ENCODE measurements around the gene OR2V2.

OR2V2 gene

DNA sequence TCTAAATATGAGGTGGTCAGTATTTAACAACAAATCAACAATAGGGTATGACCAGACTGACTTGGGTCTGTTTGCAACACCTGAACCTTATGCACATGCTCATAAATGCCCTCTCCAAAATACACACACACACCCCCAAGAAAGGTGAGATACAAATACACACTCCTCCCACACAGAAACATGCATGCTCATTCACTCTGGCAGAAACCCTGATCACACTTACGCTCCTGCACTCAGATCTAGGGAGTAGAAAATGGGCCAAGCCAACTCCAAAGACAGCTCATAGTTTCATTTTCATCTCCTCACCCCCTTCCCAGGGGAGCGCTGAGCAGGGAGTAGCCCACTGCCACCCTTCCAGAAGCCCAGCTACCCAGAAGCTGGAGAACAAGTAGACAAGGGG, 46.3 kb downstream of the OR2V2 start:
- DNase-seq (ENCODE audit: low read depth, low spot score): no peak
- TF ChIP-seq, protein P1, sequence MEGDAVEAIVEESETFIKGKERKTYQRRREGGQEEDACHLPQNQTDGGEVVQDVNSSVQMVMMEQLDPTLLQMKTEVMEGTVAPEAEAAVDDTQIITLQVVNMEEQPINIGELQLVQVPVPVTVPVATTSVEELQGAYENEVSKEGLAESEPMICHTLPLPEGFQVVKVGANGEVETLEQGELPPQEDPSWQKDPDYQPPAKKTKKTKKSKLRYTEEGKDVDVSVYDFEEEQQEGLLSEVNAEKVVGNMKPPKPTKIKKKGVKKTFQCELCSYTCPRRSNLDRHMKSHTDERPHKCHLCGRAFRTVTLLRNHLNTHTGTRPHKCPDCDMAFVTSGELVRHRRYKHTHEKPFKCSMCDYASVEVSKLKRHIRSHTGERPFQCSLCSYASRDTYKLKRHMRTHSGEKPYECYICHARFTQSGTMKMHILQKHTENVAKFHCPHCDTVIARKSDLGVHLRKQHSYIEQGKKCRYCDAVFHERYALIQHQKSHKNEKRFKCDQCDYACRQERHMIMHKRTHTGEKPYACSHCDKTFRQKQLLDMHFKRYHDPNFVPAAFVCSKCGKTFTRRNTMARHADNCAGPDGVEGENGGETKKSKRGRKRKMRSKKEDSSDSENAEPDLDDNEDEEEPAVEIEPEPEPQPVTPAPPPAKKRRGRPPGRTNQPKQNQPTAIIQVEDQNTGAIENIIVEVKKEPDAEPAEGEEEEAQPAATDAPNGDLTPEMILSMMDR (IDR thresholded peaks at IDR 0.05; ENCODE audit: low read depth, low read length): no peak
- H3K4me3 ChIP-seq (ENCODE audit: low read depth, low read length): no peak overlapping the region
- in situ Hi-C loops (cut with HindIII; ENCODE audit: low sequenced_read_pairs): no loop called here

DNA sequence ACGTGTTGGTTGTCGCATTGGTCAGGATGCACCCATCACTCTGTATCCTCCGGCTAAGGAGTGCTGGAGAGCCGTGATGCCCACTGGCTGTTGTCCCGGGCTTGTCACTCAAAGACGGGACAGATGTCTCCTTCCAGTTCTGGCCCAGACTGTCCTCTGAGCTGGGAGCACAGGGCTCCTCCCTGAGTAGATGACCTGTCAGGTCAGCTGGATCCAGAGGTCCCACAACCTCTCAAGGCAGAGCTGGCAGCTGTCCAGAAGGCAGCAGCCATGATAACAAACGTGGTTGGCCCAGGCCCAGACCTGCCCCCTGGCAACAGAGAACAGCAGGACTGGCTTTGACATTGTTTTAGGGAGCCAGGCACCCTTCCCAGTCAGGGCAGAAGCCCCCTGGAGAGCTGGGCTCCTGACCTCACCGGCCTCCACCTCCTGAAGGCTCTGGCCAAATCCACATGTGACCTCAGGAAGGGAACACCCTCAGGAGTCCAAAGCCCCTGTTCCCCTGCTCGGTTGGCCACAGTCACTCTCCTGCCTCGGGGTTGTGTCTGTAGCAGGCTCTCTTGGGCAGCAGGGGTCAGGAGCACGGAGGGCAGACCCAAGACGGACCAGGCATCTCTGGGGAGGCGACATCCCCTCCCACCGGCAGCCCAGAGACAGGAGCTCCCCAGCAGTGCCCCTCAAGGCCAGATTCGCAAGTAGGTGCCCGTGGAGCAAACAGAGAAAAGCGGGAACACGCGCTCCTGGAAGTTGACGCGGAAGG, 47.3 kb downstream of the OR2V2 start:
- DNase-seq (ENCODE audit: low read depth, low spot score): no peak
- in situ Hi-C loops (cut with HindIII; ENCODE audit: low sequenced_read_pairs): no loop called here
- TF ChIP-seq, protein P1 (IDR thresholded peaks at IDR 0.05; ENCODE audit: low read depth, low read length): no peak
- H3K4me3 ChIP-seq (ENCODE audit: low read depth, low read length): no peak overlapping the region

DNA sequence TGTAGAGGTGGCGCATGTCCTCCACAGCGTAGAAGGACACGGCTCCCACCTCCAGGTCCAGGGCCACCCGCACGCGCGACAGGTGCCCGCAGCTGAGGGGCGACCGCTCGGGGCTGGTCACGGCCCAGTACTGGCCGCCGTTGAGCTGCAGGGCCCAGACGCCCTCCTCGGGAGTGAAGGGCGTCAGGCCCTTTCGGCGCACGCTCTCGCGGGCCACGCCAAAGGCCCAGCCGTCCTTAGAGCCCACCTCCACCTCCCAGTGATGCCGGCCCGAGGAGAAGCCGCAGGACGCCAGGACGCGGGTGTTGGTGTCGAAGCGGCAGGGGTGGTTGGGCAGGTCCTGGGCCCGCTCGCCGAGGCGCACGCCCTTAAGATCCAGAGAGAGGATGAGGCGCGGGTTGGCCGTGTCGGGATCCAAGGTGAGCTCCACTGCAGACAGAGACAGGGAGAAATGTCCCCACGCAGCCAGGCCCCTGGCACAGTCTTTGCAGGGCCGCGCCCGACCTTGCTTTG, 47.9 kb downstream of the OR2V2 start:
- in situ Hi-C loops (cut with HindIII; ENCODE audit: low sequenced_read_pairs): no loop called here
- no peak overlapping the region for H3K4me3 ChIP-seq (ENCODE audit: low read depth, low read length)

DNA sequence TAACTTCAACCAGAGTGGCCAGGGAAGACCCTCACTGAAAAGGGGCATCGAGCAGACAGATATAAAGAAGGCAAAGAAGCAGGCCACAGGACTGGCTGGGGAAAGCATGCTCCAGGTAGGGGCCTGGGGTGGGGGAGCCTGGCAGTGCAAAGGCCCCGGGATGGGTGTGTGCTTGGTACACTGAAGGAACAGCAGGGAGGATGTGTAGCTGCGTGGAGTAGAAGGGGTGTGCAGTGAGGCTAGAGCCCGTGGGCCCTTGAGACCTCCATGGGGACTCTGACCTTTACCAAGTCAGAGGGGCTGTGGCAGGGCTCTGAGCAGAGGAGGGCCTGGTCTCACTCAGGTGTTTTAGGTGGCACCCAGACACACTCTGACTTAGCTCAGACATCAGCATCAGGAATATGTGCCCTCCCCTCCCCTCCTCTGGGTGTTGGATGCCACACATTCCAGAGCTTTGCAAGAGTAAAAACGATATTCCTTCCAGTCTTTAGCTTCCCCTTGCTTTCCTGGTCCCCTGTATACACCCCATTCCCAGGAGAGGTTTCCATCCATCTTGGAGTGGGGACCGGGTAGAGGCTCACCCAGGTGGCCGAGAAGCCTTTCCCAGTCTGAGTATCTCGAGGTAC, 50.1 kb downstream of the OR2V2 start:
- TF ChIP-seq, protein P1 (IDR thresholded peaks at IDR 0.05; ENCODE audit: low read depth, low read length): no peak
- H3K4me3 ChIP-seq (ENCODE audit: low read depth, low read length): no peak overlapping the region
- in situ Hi-C loops (cut with HindIII; ENCODE audit: low sequenced_read_pairs): no loop called here
- DNase-seq (ENCODE audit: low read depth, low spot score): no peak

More for the DNA sequence above, 47.9 kb downstream of the OR2V2 start:
- DNase-seq (ENCODE audit: low read depth, low spot score): no peak
- TF ChIP-seq, protein P1 (IDR thresholded peaks at IDR 0.05; ENCODE audit: low read depth, low read length): no peak

DNA sequence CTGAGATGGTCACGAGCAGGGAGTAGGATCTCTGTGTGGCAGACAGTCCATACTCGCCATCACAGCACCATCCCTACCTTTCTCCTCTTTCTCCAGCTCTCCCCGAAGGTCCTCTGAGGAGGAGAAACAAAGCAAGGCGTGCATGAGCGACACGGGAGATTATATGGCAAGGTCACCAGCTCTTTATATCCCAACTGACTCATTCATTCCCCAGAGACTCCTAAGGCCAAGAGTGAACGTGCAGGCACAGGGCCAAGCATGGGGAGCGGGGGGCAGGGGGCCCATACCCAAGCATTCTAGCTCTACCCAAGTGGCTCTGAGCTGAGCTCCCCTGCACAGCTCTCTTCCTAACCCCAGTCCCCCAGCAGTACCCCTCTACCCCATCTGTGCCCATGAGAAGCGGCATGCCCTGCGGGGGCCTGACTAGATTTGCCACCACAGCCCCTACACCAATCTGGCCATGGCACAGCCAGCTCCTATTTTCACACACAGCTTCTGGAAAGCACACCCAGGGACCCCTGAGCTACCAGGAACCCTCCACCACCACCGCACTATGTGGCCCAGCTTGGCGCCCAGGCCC, 50.8 kb downstream of the OR2V2 start:
- H3K4me3 ChIP-seq (ENCODE audit: low read depth, low read length): no peak overlapping the region
- no peak for DNase-seq (ENCODE audit: low read depth, low spot score)
- in situ Hi-C loops (cut with HindIII; ENCODE audit: low sequenced_read_pairs): no loop called here
- TF ChIP-seq, protein P1 (IDR thresholded peaks at IDR 0.05; ENCODE audit: low read depth, low read length): no peak

DNA sequence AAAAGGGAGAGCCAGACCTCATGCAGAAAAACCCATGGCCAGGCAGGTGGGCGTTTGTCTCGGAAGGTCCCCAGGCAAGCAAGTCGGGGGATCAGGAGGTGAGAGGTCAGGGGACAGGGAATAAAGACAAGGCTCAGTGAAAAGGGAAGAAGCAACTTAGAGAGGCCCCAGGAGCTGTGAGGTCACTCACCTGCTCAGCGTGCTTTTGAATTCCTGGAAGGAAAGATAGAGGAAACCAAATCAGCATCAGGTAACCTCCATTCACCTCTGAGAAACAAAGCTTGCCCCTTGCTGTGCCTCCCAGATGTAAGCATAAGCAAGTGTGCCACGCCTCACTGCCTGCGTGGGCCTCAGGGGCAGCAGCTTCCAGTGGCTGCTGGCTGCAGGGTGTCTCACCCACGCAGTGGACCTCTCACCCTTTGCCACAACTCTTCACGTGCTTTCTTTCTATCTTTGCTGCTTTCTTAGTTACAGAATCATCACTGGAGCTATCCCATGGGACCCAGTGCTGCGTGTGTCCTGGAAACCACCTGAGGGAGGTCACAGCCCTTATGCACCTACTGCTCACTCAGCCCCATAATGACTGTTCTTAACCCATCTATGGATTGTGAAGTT, 51.6 kb downstream of the OR2V2 start:
- TF ChIP-seq, protein P1 (IDR thresholded peaks at IDR 0.05; ENCODE audit: low read depth, low read length): no peak
- in situ Hi-C loops (cut with HindIII; ENCODE audit: low sequenced_read_pairs): no loop called here

More for the DNA sequence above, 51.6 kb downstream of the OR2V2 start:
- DNase-seq (ENCODE audit: low read depth, low spot score): no peak
- H3K4me3 ChIP-seq (ENCODE audit: low read depth, low read length): no peak overlapping the region

Data from astrocyte of the spinal cord (primary cell).